COLO668 (cell line): Measurements from ENCODE around the gene FLRT2.
A peak's percentile ranks its signal among the peaks of the same experiment; 100 is the strongest.

ENCODE experiments used
- DNase-seq: peaks from one replicate; lab custom pipeline; 2025; ENCODE audit not compliant: unreplicated experiment; lab: John Stamatoyannopoulos, UW

FLRT2 gene

DNA sequence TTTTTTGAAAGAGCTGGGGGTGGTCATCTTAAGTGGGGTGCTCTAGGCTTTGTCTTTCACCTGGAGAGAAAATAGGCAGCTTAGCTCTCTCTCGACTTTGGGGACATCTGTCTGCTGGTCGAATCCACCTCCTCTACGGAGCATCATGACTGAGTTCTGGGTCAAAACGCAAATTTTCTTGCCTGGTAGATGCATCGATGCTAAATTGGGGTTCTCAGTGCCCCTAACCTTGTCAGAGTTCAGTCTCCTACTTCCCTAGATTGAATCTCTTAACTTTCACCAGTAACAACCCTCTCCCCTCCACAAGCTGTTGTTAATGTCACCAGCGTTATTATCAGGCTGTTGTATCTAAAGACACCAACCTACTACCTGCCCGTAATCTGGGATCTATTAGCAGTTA is 682 bp downstream of the FLRT2 start:
- DNase-seq = no peak

- DNase-seq = peak; percentile 78
Measured at GRCh38 chr14:85531141-85531586, 1.2 kb downstream of the FLRT2 start.

GRCh38 chr14:85531587-85532373 is 1.8 kb downstream of the FLRT2 start:
- peak; percentile 81 for DNase-seq

GRCh38 chr14:85532374-85533022 is 2.6 kb downstream of the FLRT2 start:
- no peak for DNase-seq

- DNase-seq = peak; percentile 80
Measured at GRCh38 chr14:85533023-85533860, 3.3 kb downstream of the FLRT2 start.

DNA sequence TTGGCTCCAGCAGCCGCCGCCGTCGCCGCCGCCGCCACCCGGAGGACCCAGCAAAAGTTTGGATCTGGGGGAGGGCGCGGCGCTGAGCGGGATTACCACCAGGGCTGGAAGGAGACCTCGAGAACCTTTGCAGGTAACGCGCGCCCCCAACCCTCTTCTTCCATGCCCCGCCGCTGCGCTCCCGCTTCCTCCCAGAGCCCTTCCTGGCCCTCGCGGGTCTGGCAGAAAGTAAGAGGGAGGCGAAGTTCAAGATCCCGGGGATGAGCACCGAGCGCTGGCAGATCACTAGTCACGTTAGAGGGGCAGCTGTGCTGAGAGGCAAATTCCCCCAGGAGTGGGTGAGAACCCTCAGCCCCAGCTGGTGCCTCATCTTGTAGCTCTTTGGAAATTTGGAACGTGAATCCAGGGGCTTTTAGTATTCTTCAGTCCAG is 3.9 kb downstream of the FLRT2 start:
- peak; percentile 48 for DNase-seq

DNA sequence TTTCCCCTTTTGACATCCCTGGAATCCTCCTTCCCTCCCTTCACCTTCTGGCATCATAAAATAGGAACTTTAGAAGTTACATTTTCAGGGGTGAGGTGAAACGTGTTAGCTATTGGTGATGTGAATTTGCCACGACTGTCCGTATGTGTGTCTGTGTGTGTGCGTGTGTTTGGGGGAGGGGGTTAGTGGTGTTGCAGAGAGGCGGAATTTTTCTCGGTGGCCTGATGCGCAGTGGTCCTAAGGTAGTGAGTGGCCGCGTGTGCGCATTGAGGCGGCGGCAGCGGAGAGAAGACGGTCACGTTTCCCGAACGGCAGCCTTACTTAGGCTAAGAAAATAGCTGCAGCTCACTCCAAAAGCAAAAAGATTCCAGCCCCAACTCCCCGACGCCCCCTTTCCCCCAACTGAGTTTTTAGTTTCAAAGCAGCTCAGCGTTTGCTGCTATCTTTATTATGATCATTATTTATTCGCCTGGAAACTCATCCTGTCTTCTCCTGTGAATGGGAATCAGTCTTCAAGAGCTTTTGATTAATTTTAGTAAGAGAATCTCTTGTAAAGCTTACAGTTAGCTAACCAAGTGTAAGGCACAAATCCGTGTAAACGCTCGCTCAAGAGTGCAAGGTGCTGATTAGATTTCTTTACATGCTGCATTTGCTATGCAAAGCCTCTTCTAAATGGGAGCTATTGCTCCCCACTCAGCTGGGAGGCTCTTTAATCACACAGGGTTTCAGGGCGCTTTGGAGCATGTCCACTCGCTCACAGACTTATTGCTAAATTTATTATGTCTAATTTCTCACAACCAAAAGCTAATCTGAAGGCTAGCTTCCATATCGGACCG is 4.7 kb downstream of the FLRT2 start:
- DNase-seq = no peak

DNA sequence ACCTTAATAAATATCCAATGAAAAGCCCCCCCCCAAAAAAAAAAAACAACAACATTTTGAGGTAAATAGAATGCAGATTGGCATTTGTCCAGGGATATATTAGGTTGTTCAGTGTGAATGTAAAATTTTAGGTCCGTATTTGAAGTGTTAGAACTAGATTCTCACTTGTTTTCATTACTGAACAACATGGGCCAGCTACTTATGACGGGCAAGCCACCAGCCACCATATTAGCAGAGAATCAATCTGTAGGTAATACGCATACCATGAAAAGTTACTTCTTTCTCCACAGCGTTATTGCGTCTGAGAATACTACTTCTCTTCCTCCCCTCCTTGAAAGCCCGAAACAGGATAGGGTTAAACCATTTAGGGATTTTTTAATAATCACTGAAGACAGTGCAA is 5.4 kb downstream of the FLRT2 start:
- DNase-seq = no peak

GRCh38 chr14:85535991-85536832 is 6.3 kb downstream of the FLRT2 start:
- no peak for DNase-seq

- no peak for DNase-seq
Measured at GRCh38 chr14:85536833-85537190, 6.9 kb downstream of the FLRT2 start.

DNA sequence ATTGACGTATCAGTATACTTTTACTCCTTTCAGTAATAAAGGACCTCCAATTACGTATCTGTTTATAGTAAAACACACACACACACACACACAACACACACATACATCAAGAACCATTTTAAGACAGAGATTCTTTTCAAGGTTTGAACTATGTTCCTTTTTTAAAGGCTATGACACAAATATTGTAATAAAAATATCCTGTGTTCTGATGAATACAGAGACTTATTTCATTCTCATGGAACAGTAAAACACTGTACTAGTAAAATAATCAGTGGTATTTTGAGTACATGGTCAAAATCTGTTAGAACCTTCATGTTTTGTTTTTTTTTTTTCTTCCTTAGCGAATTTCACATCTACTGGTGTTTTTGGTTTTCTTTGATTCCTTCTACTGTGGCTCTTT is 7.6 kb downstream of the FLRT2 start:
- no peak for DNase-seq

- DNase-seq = no peak
Measured at GRCh38 chr14:85538636-85539035, 8.7 kb downstream of the FLRT2 start.

GRCh38 chr14:85539510-85539909 is 9.6 kb downstream of the FLRT2 start:
- no peak for DNase-seq

DNA sequence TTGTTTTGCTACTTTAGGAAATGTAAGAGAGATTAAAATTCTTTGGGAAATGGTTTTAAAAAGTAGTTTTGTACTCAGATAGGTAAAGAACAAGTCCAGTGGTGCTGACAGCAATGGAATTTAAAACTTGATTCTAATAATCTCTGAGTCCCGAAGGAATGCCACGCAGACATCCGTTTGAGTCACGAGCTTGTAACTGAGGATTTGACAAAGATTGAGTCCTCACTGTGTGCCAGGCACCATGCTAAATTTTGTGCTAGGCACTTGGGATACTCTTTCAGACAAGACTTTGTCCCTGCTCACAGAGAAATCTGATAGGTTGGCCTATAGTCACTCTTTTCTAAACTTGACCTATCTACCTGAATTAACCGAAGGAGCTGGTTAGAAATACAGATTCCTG is 12.7 kb downstream of the FLRT2 start:
- DNase-seq = no peak

- no peak for DNase-seq
Measured at GRCh38 chr14:85545738-85546137, 15.8 kb downstream of the FLRT2 start.

DNA sequence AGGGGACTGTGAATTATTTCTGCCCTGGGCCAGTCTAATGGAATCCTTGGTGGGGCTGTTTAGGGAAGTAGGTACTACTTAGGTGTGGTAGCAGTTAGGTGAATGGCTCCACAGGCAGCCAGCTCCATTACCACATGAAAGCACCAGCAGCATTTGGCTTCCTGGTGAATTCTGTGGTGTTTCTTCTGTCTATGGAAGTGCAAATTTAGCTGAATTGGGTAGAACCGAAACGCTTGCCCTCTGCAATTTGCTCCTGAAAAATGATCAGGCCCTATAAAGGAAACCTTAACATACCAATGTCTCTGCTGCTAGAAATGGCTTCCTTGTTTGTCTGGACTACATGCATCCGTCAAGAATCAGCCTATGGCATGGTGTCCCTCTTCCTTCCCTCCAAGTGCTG is 16.4 kb downstream of the FLRT2 start:
- DNase-seq = no peak

- DNase-seq = no peak
Measured at GRCh38 chr14:85549697-85550096, 19.8 kb downstream of the FLRT2 start.

GRCh38 chr14:85554106-85554505 is 24.2 kb downstream of the FLRT2 start:
- no peak for DNase-seq

DNA sequence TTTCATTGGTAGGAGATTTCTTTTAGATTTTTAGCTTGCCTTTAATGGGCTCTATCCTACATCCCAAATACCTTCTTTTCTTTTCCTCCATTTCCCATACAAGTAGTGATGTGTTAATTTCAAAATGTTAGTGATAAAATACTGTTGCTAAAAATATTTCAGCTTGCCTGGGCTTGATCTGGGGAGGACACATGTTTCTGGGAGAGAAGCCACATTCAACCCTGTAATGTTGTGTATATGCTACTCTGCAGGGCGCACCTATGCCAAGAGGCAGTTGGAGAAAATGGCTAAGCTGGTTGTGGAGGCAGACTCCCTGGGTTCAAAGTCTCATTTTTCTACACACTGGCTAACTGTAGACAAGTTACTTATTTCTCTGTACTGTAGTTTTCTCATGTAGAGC is 26.3 kb downstream of the FLRT2 start:
- DNase-seq = no peak

DNA sequence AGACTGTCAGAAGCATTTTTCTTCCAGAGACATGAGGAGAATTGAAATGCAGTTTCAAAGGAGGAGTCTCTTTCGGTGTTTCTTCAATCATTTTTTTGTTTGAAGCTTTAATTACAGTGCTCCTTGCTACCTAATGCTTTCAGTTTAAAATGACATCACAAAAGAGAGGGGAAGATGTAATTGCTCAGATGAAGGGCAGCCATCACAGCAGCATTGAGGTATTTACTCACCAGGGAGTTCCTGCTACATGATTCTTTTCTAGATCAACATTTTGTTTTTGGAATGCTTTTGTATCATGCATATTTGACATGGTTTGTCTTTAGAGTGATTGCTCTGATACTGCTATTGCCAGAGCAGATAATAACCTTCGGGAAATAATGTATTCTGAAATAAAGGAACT is 28.6 kb downstream of the FLRT2 start:
- no peak for DNase-seq
